HEK293T (cell line): ENCODE measurements around the gene LGI2.
"Not testable (repeated sequence)": the region's sequence is repeated elsewhere in the genome, so short reads cannot be mapped to it uniquely, and the experiment has no call there.

Source experiments
- CTCF ChIA-PET: fragments of 350-600 bp; formaldehyde crosslinking; extraction: SDS; loops from one replicate; lab custom pipeline; 2021; ENCODE audit warnings: antibody characterized with exemption, inconsistent platforms; lab: Yijun Ruan, JAX
- POLR2A ChIA-PET: fragments of 350-600 bp; formaldehyde crosslinking; extraction: SDS; loops from one replicate; lab custom pipeline; 2020; ENCODE audit warnings: antibody characterized with exemption, inconsistent platforms; lab: Yijun Ruan, JAX
- DNase-seq: peaks from one replicate; pipeline ENCODE4 v3.0.0; 2012; ENCODE audit warnings: mixed read lengths; ENCODE audit errors: extremely low spot score
- ARNT ChIP-seq: fragments of 450-650 bp; IDR thresholded peaks from 2 replicates; pipeline ENCODE4 v1.6.1; 2017; ENCODE audit warnings: mild to moderate bottlenecking
- BHLHE40 ChIP-seq: fragments of 450-650 bp; IDR thresholded peaks from 2 replicates; pipeline ENCODE4 v1.6.1; 2016; ENCODE audit warnings: mild to moderate bottlenecking, moderate library complexity, borderline replicate concordance
- CTBP1 ChIP-seq: fragments of 450-650 bp; IDR thresholded peaks from 2 replicates; pipeline ENCODE4 v1.6.1; 2016; ENCODE audit warnings: borderline replicate concordance
- ELF4 ChIP-seq: fragments of 450-650 bp; IDR thresholded peaks from 2 replicates; pipeline ENCODE4 v1.6.1; 2017; ENCODE audit warnings: antibody characterized with exemption
- FOXA1 ChIP-seq: fragments of 450-650 bp; IDR thresholded peaks from 2 replicates; pipeline ENCODE4 v1.6.1; 2016; ENCODE audit warnings: mild to moderate bottlenecking
- FOXK2 ChIP-seq: fragments of 450-650 bp; IDR thresholded peaks from 2 replicates; pipeline ENCODE4 v1.6.1; 2016; ENCODE audit warnings: mild to moderate bottlenecking
- FOXM1 ChIP-seq: fragments of 450-650 bp; IDR thresholded peaks from 2 replicates; pipeline ENCODE4 v1.6.1; 2017; ENCODE audit warnings: mild to moderate bottlenecking, borderline replicate concordance
- L3MBTL2 ChIP-seq: fragments of 450-650 bp; conservative IDR thresholded peaks from 2 replicates; pipeline ENCODE4 v1.6.1; 2016; ENCODE audit warnings: mild to moderate bottlenecking
- LEF1 ChIP-seq: fragments of 450-650 bp; IDR thresholded peaks from 2 replicates; pipeline ENCODE4 v1.6.1; 2017; ENCODE audit warnings: mild to moderate bottlenecking, borderline replicate concordance
- NFRKB ChIP-seq: fragments of 450-650 bp; IDR thresholded peaks from 2 replicates; pipeline ENCODE4 v1.6.1; 2016; ENCODE audit warnings: mild to moderate bottlenecking, moderate library complexity
- SP1 ChIP-seq: fragments of 450-650 bp; IDR thresholded peaks from 2 replicates; pipeline ENCODE4 v1.6.1; 2017
- SUZ12 ChIP-seq: fragments of 450-650 bp; IDR thresholded peaks from 2 replicates; pipeline ENCODE4 v1.6.1; 2016; ENCODE audit warnings: mild to moderate bottlenecking
- TARDBP ChIP-seq: fragments of 450-650 bp; IDR thresholded peaks from 2 replicates; pipeline ENCODE4 v1.6.1; 2016
- ZNF384 ChIP-seq: fragments of 450-650 bp; IDR thresholded peaks from 2 replicates; pipeline ENCODE4 v1.6.1; 2016
- TF ChIP-seq, protein P1 (sequence below): fragments of 450-650 bp; IDR thresholded peaks from 2 replicates; pipeline ENCODE4 v1.6.1; 2016

Gene LGI2

DNA sequence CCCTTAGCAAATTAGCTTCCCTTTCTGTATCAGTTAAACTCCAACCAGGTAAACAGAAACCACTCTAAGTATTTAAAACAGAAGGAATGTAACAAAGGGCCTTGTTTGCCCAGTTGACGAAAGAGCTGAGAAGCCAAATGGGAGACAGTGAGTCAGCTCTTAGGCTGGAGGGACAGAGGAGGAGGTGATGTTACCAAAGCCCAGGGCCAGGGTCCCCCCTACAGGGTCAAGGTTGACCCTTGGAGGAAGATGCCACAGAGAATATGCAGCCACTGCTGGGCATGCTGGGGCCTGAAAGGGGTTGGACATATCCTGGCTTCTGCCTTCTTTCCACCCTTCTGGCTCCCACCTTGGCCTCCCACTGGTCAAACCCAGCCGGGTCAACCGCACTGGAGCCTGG, 38.3 kb upstream of the LGI2 start:
- TF ChIP-seq ARNT (no peak), FOXK2 (no peak), ZNF384 (no peak), CTBP1 (no peak), NFRKB (no peak), ELF4 (no peak), SP1 (no peak), FOXM1 (no peak), L3MBTL2 (no peak), FOXA1 (no peak)
- TF ChIP-seq, protein P1, sequence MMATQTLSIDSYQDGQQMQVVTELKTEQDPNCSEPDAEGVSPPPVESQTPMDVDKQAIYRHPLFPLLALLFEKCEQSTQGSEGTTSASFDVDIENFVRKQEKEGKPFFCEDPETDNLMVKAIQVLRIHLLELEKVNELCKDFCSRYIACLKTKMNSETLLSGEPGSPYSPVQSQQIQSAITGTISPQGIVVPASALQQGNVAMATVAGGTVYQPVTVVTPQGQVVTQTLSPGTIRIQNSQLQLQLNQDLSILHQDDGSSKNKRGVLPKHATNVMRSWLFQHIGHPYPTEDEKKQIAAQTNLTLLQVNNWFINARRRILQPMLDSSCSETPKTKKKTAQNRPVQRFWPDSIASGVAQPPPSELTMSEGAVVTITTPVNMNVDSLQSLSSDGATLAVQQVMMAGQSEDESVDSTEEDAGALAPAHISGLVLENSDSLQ = no peak
- CTCF ChIA-PET = no interaction called here
- POLR2A ChIA-PET = no interaction called here
- no peak for DNase-seq

DNA sequence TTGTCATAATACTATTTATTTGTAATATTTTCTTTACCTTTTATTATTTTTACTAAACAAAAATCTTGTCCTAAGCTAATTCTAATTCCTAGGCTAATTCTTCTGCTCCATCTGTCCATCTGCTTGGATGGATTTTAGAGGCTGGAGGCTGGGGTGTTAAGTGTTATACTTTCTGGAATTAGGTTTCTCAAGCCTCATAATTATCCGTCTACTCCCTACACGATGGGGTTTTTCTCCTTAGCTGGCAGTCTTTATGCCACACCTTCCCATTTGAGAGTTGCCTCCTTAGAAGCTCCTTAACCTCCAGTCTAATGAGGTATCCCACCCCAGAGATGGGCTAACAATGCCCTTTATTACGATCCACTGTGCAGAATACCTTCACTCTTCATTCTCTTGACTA, 37.6 kb upstream of the LGI2 start:
- no peak for DNase-seq
- ChIA-PET POLR2A (no interaction called here), CTCF (no interaction called here)
- TF ChIP-seq FOXA1 (no peak), SP1 (no peak), FOXM1 (no peak), SUZ12 (no peak), FOXK2 (no peak), TARDBP (no peak), NFRKB (no peak), ELF4 (no peak), LEF1 (no peak), CTBP1 (no peak), BHLHE40 (no peak), L3MBTL2 (no peak), ZNF384 (no peak)
- TF ChIP-seq, protein P1 = no peak

GRCh38 chr4:25065932-25066590, 35.3 kb upstream of the LGI2 start:
- POLR2A ChIA-PET = no interaction called here
- no peak for DNase-seq
- TF ChIP-seq BHLHE40 (no peak), FOXK2 (no peak), NFRKB (no peak), SUZ12 (no peak), FOXM1 (no peak)
- CTCF ChIA-PET = interaction anchor here (1.3 kb wide), 1 partner anchor 20 kb away, joined by 3 read pairs; no protein-coding TSS in a partner anchor

DNA sequence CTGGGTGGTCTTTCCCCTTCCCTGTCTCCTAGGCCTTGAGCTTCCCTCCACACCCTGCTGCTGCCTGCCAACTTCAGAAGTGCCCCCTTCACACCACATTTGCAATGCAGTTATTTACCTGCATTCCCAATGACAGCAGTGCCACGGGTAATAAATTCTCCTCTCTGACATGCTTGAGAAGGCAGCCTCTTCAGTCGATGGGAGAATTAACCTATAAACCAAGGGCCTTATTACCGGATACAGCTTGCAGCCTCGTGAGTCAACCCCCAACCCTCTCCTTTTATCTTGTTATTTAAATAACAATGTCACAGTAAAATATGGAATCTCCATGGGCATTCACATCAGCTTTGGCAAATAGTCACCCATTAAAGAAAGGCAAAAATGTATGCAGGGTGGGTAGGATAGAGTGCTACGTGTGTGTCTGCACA, 34.7 kb upstream of the LGI2 start:
- DNase-seq = no peak
- POLR2A ChIA-PET = no interaction called here
- CTCF ChIA-PET = interaction anchor here (1.3 kb wide), 1 partner anchor 20 kb away, joined by 3 read pairs; no protein-coding TSS in a partner anchor
- TF ChIP-seq L3MBTL2 (no peak), ELF4 (no peak), ZNF384 (no peak), LEF1 (no peak)

GRCh38 chr4:25064447-25064846, 33.7 kb upstream of the LGI2 start:
- DNase-seq, CTCF ChIA-PET, POLR2A ChIA-PET: not testable (repeated sequence)

- TF ChIP-seq ELF4 (no peak), BHLHE40 (no peak), LEF1 (no peak), L3MBTL2 (no peak), CTBP1 (no peak), FOXA1 (no peak), FOXM1 (no peak), ZNF384 (no peak), SUZ12 (no peak)
- TF ChIP-seq, protein P1 = no peak
- ChIA-PET CTCF (no interaction called here), POLR2A (no interaction called here)
- no peak for DNase-seq
Observed at GRCh38 chr4:25063116-25063515, 32.4 kb upstream of the LGI2 start.

DNA sequence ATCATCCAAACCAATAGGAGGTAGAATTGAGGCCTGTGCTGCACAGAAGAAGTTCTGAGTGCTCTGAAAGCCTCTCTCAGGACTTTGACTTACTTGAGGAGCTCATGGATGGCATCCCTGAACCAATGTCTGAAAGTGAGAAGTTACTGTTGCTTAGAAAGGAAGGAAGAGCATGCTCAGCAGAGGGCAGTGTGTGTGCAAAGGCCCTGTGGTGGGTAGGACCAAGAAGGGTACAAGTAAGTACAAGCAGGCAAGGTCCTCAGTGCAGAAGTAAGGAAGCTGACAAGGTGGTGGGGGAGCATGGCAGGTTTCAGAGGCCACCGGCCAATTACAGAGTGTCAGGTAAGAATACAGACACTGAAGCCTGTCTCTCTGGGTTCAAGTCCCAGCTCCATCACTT, 31.4 kb upstream of the LGI2 start:
- ChIA-PET CTCF (no interaction called here), POLR2A (no interaction called here)
- no peak for TF ChIP-seq SUZ12
- TF ChIP-seq LEF1 = no peak
- DNase-seq = no peak

- ChIA-PET CTCF (no interaction called here), POLR2A (no interaction called here)
- no peak for DNase-seq
- no peak for TF ChIP-seq LEF1
- no peak for TF ChIP-seq CTBP1
- no peak for TF ChIP-seq FOXA1
- TF ChIP-seq SUZ12 = no peak
- no peak for TF ChIP-seq ARNT
- TF ChIP-seq, protein P1 = no peak
- TF ChIP-seq SP1 = no peak
- no peak for TF ChIP-seq FOXM1
Observed at GRCh38 chr4:25061602-25062001, 30.9 kb upstream of the LGI2 start.
